ENCODE results near the gene ZFP36. TPM values are rescaled to one million over a fixed set of nuclear protein-coding genes. Genes with fewer than 3 reads are reported as not detected.

The ZFP36 gene
- total RNA-seq, 2 experiments from 2014 or later, result 1,278 to 1,362 TPM

GRCh38 chr19:39405261-39405957 lies 1.2 kb upstream of the ZFP36 start:
- Histone ChIP-seq H3K27ac (ENCODE audit: low read depth in 1 of 2, low read length in 2 of 2) (peak overlapping the region; percentile 100), H3K27me3 (ENCODE audit: control insufficient read depth in 1 of 2, insufficient read depth in 2 of 2, low read length in 2 of 2) (no peaks in the 10 kb centered on the region), H3K4me1 (ENCODE audit: insufficient read depth, low read length) (peaks cover 85% of the 10 kb centered on the region), H3K9me3 (ENCODE audit: control insufficient read depth in 1 of 2, insufficient read depth in 1 of 2, low read length in 2 of 2) (no peaks in the 10 kb centered on the region), H3K4me3 (ENCODE audit: low read length) (peak overlapping the region; percentile 100), H3K36me3 (ENCODE audit: insufficient read depth, low read length) (peaks cover 25% of the 10 kb centered on the region)
- ChIA-PET POLR2A (interaction anchor here (0.6 to 9.4 kb wide), 5 partner anchors 6 to 186 kb away, joined by 3 to 144 read pairs (median 61); partner anchors contain the start of genes MED29, PAF1, RPS16 and SAMD4B), CTCF (no interaction called here)
- TF ChIP-seq CTCF (IDR thresholded peaks at IDR 0.05), result no peak
- Mint-ChIP-seq H3K9me3 (no peaks in the 10 kb centered on the region), H3K36me3 (ENCODE audit: low read depth) (peaks cover 59% of the 10 kb centered on the region), H3K4me3 (peak overlapping the region; percentile 90), H3K4me1 (ENCODE audit: low read depth) (peaks cover 53% of the 10 kb centered on the region), H3K27ac (peak overlapping the region; percentile 98), H3K27me3 (peaks cover 7% of the 10 kb centered on the region)
- peak in 5 of 14 experiments; percentile 25 to 61 (median 50) for DNase-seq
- intact Hi-C loops (cut with DNase I, micrococcal nuclease), result no loop called here
- no peak for ATAC-seq (ENCODE audit: poor library complexity)

DNA sequence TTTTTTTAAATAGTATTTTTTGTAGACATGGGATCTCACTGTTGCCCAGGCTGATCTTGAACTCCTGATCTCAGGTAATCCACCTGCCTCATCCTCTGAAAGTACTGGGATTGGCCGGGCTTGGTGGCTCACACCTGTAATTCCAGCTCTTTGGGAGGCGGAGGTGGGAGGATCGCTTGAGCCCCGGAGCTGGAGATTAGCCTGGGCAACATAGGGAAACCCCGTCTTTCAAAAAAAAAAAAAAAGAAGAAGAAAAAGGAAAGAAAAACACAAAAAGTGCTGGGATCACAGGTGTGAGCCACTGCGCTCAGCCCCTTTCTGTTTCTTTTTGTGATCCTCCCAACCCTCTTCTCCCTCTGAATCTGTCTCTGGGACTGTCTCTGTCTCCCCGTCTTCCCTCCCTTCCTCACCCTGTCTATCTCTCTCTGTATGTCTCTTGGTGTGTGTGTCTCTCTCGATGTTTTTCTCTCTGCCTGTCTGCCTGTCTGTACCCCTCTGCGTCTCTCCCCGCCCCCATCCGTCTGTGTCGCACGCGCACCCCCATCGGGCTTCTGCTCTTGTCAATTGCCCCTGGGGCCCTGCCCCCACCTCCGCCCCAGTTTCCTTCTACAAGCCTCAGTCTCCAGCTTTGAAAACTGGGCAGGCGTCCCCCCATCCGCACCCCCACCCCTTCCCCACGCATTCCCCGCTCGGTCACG lies 540 bp upstream of the ZFP36 start:
- intact Hi-C loops (cut with DNase I, micrococcal nuclease), result no loop called here
- CTCF ChIA-PET, result interaction anchor here (1.2 to 3.4 kb wide), 2 partner anchors 8 to 60 kb away, joined by 3 to 21 read pairs; no protein-coding TSS in a partner anchor
- H3K36me3 ChIP-seq (ENCODE audit: insufficient read depth, low read length), result peaks cover 29% of the 10 kb centered on the region
- Mint-ChIP-seq H3K4me1 (ENCODE audit: low read depth) (peaks cover 56% of the 10 kb centered on the region), H3K4me3 (peak overlapping the region; percentile 90), H3K27me3 (peaks cover 7% of the 10 kb centered on the region), H3K36me3 (ENCODE audit: low read depth) (peaks cover 65% of the 10 kb centered on the region), H3K9me3 (no peaks in the 10 kb centered on the region), H3K27ac (peak overlapping the region; percentile 98)
- H3K4me1 ChIP-seq (ENCODE audit: insufficient read depth, low read length), result peaks cover 85% of the 10 kb centered on the region
- no peaks in the 10 kb centered on the region for H3K9me3 ChIP-seq (ENCODE audit: control insufficient read depth in 1 of 2, insufficient read depth in 1 of 2, low read length in 2 of 2)
- H3K4me3 ChIP-seq (ENCODE audit: low read length), result peak overlapping the region; percentile 100
- no peaks in the 10 kb centered on the region for H3K27me3 ChIP-seq (ENCODE audit: control insufficient read depth in 1 of 2, insufficient read depth in 2 of 2, low read length in 2 of 2)
- no peak for TF ChIP-seq CTCF (IDR thresholded peaks at IDR 0.05)
- POLR2A ChIA-PET, result interaction anchor here (0.6 to 9.4 kb wide), 8 partner anchors 7 to 1897 kb away, joined by 3 to 144 read pairs (median 20); partner anchors contain the start of genes GMFG, MED29, PAF1 and RPS16
- peak; percentile 81 to 98 (median 94) for DNase-seq
- ATAC-seq (ENCODE audit: poor library complexity), result peak; percentile 13
- peak overlapping the region; percentile 100 for H3K27ac ChIP-seq (ENCODE audit: low read depth in 1 of 2, low read length in 2 of 2)

DNA sequence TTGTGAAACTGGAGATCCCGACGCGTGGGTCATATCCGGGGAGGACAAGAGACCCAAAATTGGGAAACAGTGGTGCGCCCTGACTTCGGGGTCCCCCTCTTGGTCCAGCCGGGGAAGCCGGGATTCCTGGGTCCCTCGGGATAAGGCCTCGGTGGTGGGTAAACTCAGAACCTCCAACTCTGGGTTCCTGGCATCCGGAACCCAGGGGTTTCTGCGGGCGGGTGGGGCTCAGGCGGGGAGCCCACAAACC lies 688 bp downstream of the ZFP36 start:
- no peaks in the 10 kb centered on the region for H3K9me3 Mint-ChIP-seq
- ATAC-seq (ENCODE audit: poor library complexity), result no peak
- H3K36me3 ChIP-seq (ENCODE audit: insufficient read depth, low read length), result peaks cover 29% of the 10 kb centered on the region
- intact Hi-C loops (cut with DNase I, micrococcal nuclease), result no loop called here
- peak overlapping the region; percentile 100 for H3K4me3 ChIP-seq (ENCODE audit: low read length)
- ChIA-PET POLR2A (interaction anchor here (0.7 to 9.4 kb wide), 11 partner anchors 8 to 558 kb away, joined by 3 to 144 read pairs (median 12); partner anchors contain the start of genes EID2B, GMFG, HNRNPL and MED29), CTCF (interaction anchor here (1.2 to 3.4 kb wide), 2 partner anchors 10 to 62 kb away, joined by 3 to 21 read pairs; no protein-coding TSS in a partner anchor)
- peak overlapping the region; percentile 98 for H3K27ac Mint-ChIP-seq
- H3K9me3 ChIP-seq (ENCODE audit: control insufficient read depth in 1 of 2, insufficient read depth in 1 of 2, low read length in 2 of 2), result no peaks in the 10 kb centered on the region
- H3K27me3 Mint-ChIP-seq, result peaks cover 11% of the 10 kb centered on the region
- TF ChIP-seq CTCF (IDR thresholded peaks at IDR 0.05), result no peak
- H3K4me3 Mint-ChIP-seq, result peak overlapping the region; percentile 99
- H3K36me3 Mint-ChIP-seq (ENCODE audit: low read depth), result peaks cover 65% of the 10 kb centered on the region
- DNase-seq, result no peak
- H3K4me1 ChIP-seq (ENCODE audit: insufficient read depth, low read length), result peaks cover 85% of the 10 kb centered on the region
- H3K4me1 Mint-ChIP-seq (ENCODE audit: low read depth), result peaks cover 56% of the 10 kb centered on the region
- no peaks in the 10 kb centered on the region for H3K27me3 ChIP-seq (ENCODE audit: control insufficient read depth in 1 of 2, insufficient read depth in 2 of 2, low read length in 2 of 2)
- peak overlapping the region; percentile 100 for H3K27ac ChIP-seq (ENCODE audit: low read depth in 1 of 2, low read length in 2 of 2)
